ENCODE data around the gene EIF2A.
A peak's percentile ranks its signal among the peaks of the same experiment; 100 is the strongest.

The EIF2A gene

DNA sequence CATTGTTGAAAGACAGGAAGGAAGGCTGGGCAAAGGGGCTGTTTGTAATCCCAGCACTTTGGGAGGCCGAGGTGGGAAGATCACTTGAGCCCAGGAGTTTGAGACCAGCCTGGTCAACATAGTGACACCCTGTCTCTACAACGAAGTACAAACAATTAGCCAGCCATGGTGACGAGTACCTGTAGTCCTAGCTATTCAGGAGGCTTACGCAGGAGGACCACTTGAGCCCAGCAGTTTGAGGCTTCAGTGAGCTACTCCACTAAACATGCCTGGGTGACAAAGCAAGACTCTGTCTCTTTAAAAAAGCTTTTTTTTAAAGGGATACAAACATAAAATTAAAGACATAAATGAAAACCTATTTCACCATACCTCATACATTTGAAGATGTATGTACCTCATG, 11.4 kb upstream of the EIF2A start:
- Histone ChIP-seq H4K91ac (ENCODE audit: low read length) (no peak overlapping the region), H3K14ac (ENCODE audit: low read length in 2 of 2) (no peak overlapping the region), H2BK12ac (ENCODE audit: low read length in 2 of 2) (no peak overlapping the region), H2BK15ac (ENCODE audit: low read depth, poor library complexity, severe bottlenecking) (no peak overlapping the region), H3K9ac (ENCODE audit: low read length) (no peak overlapping the region), H2BK5ac (ENCODE audit: low read depth, low read length, poor library complexity, severe bottlenecking) (no peak overlapping the region), H3K23ac (ENCODE audit: low read length in 2 of 2) (no peak overlapping the region), H3K4ac (ENCODE audit: low read depth in 1 of 2, low read length in 2 of 2) (no peak overlapping the region), H3K27ac (ENCODE audit: low read length, poor library complexity, severe bottlenecking) (no peak overlapping the region), H3K36me3 (ENCODE audit: control insufficient read depth in 1 of 2, insufficient read depth in 2 of 2, low read depth in 1 of 2, low read length in 2 of 2) (no peaks in the 10 kb centered on the region), H2AK5ac (ENCODE audit: low read length, severe bottlenecking) (no peak overlapping the region), H3K4me2 (ENCODE audit: low read length, poor library complexity, severe bottlenecking) (no peak overlapping the region), H3K18ac (ENCODE audit: low read depth in 1 of 2, low read length in 2 of 2) (peak overlapping the region in 1 of 2 experiments; percentile 34), H2AFZ (ENCODE audit: low read depth, low read length) (no peak overlapping the region), H3K4me3 (ENCODE audit: insufficient read depth in 1 of 2, low read depth in 1 of 2, low read length in 2 of 2) (no peak overlapping the region), H3K4me1 (ENCODE audit: control insufficient read depth, insufficient read depth, low read depth, low read length) (no peaks in the 10 kb centered on the region), H3K27me3 (ENCODE audit: control insufficient read depth in 1 of 2, insufficient read depth in 1 of 2, low read length in 2 of 2) (no peaks in the 10 kb centered on the region), H3K79me1 (replicated peaks; ENCODE audit: low read length, poor library complexity, severe bottlenecking) (no peaks in the 10 kb centered on the region), H3K9me3 (ENCODE audit: control insufficient read depth, low read length) (no peaks in the 10 kb centered on the region), H2BK120ac (ENCODE audit: low read depth, low read length) (no peak overlapping the region), H4K8ac (ENCODE audit: low read length) (no peak overlapping the region)
- no peak for DNase-seq
- WGBS = 84% methylated on average over 4 of the region's 4 CpGs

DNA sequence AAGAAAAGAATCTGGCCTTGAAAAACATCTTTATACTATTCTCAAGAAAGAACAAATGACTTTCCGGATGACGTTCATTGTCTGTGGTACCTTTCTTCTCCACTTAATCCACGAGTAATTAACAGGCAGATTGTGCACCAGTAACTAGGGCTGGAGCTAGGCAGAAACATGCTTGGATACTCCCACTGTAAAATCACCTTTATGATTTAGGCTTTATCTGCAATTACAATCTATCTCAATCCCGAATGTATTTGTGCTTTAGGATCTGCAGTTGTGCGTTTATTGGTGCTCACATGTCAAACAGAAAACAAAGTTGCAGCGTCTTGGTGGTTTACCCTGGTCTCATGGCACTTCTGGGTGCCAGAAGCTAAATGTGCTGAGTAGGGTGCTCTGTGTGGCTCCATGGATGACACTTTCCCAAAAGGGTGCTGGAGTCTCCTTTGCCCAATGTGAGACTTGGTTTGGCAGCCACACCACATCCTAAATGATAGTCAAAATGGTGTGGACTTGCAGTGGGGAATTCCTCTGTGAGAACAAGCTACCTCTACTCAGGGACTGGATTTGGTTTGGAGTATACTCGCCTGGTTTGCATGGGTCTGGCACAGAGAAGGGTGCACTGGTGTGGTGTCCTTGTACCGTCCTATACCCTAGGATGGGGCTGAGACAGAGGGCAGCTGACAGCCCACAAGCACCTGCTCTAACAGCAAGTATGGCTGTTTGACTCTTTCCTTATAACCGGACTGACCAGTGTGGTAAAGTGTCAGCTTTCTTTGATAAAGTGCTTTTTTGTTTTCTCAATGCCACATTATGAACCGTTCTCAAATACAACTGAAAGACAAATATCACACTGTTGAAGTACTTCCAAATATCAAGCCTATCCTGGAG, 8.0 kb upstream of the EIF2A start:
- H3K14ac ChIP-seq (ENCODE audit: low read length in 2 of 2) = no peak overlapping the region
- no peak overlapping the region for H3K18ac ChIP-seq (ENCODE audit: low read depth in 1 of 2, low read length in 2 of 2)
- no peak overlapping the region for H4K91ac ChIP-seq (ENCODE audit: low read length)
- peaks cover 0 to 28% of the 10 kb centered on the region in 2 experiments for H3K36me3 ChIP-seq (ENCODE audit: control insufficient read depth in 1 of 2, insufficient read depth in 2 of 2, low read depth in 1 of 2, low read length in 2 of 2)
- no peaks in the 10 kb centered on the region for H3K4me1 ChIP-seq (ENCODE audit: control insufficient read depth, insufficient read depth, low read depth, low read length)
- no peak overlapping the region for H4K8ac ChIP-seq (ENCODE audit: low read length)
- DNase-seq = no peak
- no peak overlapping the region for H3K23ac ChIP-seq (ENCODE audit: low read length in 2 of 2)
- no peak overlapping the region for H2BK5ac ChIP-seq (ENCODE audit: low read depth, low read length, poor library complexity, severe bottlenecking)
- H2BK120ac ChIP-seq (ENCODE audit: low read depth, low read length) = no peak overlapping the region
- no peak overlapping the region for H3K27ac ChIP-seq (ENCODE audit: low read length, poor library complexity, severe bottlenecking)
- 96% methylated on average over 9 of the region's 10 CpGs for WGBS
- H2AK5ac ChIP-seq (ENCODE audit: low read length, severe bottlenecking) = no peak overlapping the region
- H3K9me3 ChIP-seq (ENCODE audit: control insufficient read depth, low read length) = no peaks in the 10 kb centered on the region
- H3K4ac ChIP-seq (ENCODE audit: low read depth in 1 of 2, low read length in 2 of 2) = no peak overlapping the region
- H2BK15ac ChIP-seq (ENCODE audit: low read depth, poor library complexity, severe bottlenecking) = no peak overlapping the region
- no peak overlapping the region for H2BK12ac ChIP-seq (ENCODE audit: low read length in 2 of 2)
- no peak overlapping the region for H3K4me3 ChIP-seq (ENCODE audit: insufficient read depth in 1 of 2, low read depth in 1 of 2, low read length in 2 of 2)
- H3K79me1 ChIP-seq (replicated peaks; ENCODE audit: low read length, poor library complexity, severe bottlenecking) = peaks cover 1% of the 10 kb centered on the region
- H3K4me2 ChIP-seq (ENCODE audit: low read length, poor library complexity, severe bottlenecking) = no peak overlapping the region
- H3K27me3 ChIP-seq (ENCODE audit: control insufficient read depth in 1 of 2, insufficient read depth in 1 of 2, low read length in 2 of 2) = no peaks in the 10 kb centered on the region
- no peak overlapping the region for H2AFZ ChIP-seq (ENCODE audit: low read depth, low read length)
- H3K9ac ChIP-seq (ENCODE audit: low read length) = no peak overlapping the region

DNA sequence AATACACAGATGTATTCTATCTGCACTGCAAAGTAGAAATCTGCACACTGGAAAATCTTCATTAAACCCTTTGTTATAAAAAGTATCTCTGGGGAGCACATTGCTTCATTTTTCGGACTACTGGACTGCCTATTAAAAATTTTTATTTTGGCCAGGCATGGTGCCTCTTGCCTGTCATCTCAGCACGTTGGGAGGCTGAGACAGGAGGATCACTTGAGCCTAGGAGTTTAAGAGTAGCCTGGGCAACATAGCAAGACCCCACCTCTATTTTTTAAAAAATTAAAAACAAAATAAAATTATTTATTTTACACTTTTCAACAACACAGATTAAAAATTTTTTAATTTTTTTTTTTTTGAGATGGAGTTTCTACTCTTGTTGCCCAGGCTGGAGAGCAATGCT, 6.3 kb upstream of the EIF2A start:
- 100% methylated on average over 1 of the region's 2 CpGs for WGBS
- Histone ChIP-seq H3K4ac (ENCODE audit: low read depth in 1 of 2, low read length in 2 of 2) (no peak overlapping the region), H3K23ac (ENCODE audit: low read length in 2 of 2) (no peak overlapping the region), H3K9ac (ENCODE audit: low read length) (no peak overlapping the region), H3K79me1 (replicated peaks; ENCODE audit: low read length, poor library complexity, severe bottlenecking) (peaks cover 1% of the 10 kb centered on the region), H2BK15ac (ENCODE audit: low read depth, poor library complexity, severe bottlenecking) (no peak overlapping the region), H3K4me3 (ENCODE audit: insufficient read depth in 1 of 2, low read depth in 1 of 2, low read length in 2 of 2) (no peak overlapping the region), H4K91ac (ENCODE audit: low read length) (no peak overlapping the region), H2BK5ac (ENCODE audit: low read depth, low read length, poor library complexity, severe bottlenecking) (no peak overlapping the region), H2BK120ac (ENCODE audit: low read depth, low read length) (no peak overlapping the region), H3K18ac (ENCODE audit: low read depth in 1 of 2, low read length in 2 of 2) (no peak overlapping the region), H3K4me2 (ENCODE audit: low read length, poor library complexity, severe bottlenecking) (no peak overlapping the region), H3K9me3 (ENCODE audit: control insufficient read depth, low read length) (no peaks in the 10 kb centered on the region), H2AK5ac (ENCODE audit: low read length, severe bottlenecking) (no peak overlapping the region), H3K27ac (ENCODE audit: low read length, poor library complexity, severe bottlenecking) (no peak overlapping the region), H4K8ac (ENCODE audit: low read length) (no peak overlapping the region), H3K36me3 (ENCODE audit: control insufficient read depth in 1 of 2, insufficient read depth in 2 of 2, low read depth in 1 of 2, low read length in 2 of 2) (peaks cover 0 to 33% of the 10 kb centered on the region in 2 experiments), H2AFZ (ENCODE audit: low read depth, low read length) (no peak overlapping the region), H3K4me1 (ENCODE audit: control insufficient read depth, insufficient read depth, low read depth, low read length) (no peaks in the 10 kb centered on the region), H3K27me3 (ENCODE audit: control insufficient read depth in 1 of 2, insufficient read depth in 1 of 2, low read length in 2 of 2) (no peaks in the 10 kb centered on the region), H2BK12ac (ENCODE audit: low read length in 2 of 2) (no peak overlapping the region), H3K14ac (ENCODE audit: low read length in 2 of 2) (no peak overlapping the region)
- DNase-seq = no peak

GRCh38 chr3:150540991-150541390, 5.6 kb upstream of the EIF2A start:
- no peak overlapping the region for H2AK5ac ChIP-seq (ENCODE audit: low read length, severe bottlenecking)
- WGBS = 100% methylated on average over 2 of the region's 3 CpGs
- no peak overlapping the region for H2BK15ac ChIP-seq (ENCODE audit: low read depth, poor library complexity, severe bottlenecking)
- H2BK12ac ChIP-seq (ENCODE audit: low read length in 2 of 2) = no peak overlapping the region
- H4K91ac ChIP-seq (ENCODE audit: low read length) = no peak overlapping the region
- H3K18ac ChIP-seq (ENCODE audit: low read depth in 1 of 2, low read length in 2 of 2) = no peak overlapping the region
- no peak for DNase-seq
- no peak overlapping the region for H3K4me3 ChIP-seq (ENCODE audit: insufficient read depth in 1 of 2, low read depth in 1 of 2, low read length in 2 of 2)
- no peak overlapping the region for H2BK120ac ChIP-seq (ENCODE audit: low read depth, low read length)
- H3K23ac ChIP-seq (ENCODE audit: low read length in 2 of 2) = no peak overlapping the region
- peaks cover 0 to 33% of the 10 kb centered on the region in 2 experiments for H3K36me3 ChIP-seq (ENCODE audit: control insufficient read depth in 1 of 2, insufficient read depth in 2 of 2, low read depth in 1 of 2, low read length in 2 of 2)
- H2BK5ac ChIP-seq (ENCODE audit: low read depth, low read length, poor library complexity, severe bottlenecking) = no peak overlapping the region
- no peak overlapping the region for H3K27ac ChIP-seq (ENCODE audit: low read length, poor library complexity, severe bottlenecking)
- no peak overlapping the region for H3K4me2 ChIP-seq (ENCODE audit: low read length, poor library complexity, severe bottlenecking)
- H3K4ac ChIP-seq (ENCODE audit: low read depth in 1 of 2, low read length in 2 of 2) = no peak overlapping the region
- no peak overlapping the region for H4K8ac ChIP-seq (ENCODE audit: low read length)
- H3K27me3 ChIP-seq (ENCODE audit: control insufficient read depth in 1 of 2, insufficient read depth in 1 of 2, low read length in 2 of 2) = no peaks in the 10 kb centered on the region
- no peak overlapping the region for H3K9ac ChIP-seq (ENCODE audit: low read length)
- H3K79me1 ChIP-seq (replicated peaks; ENCODE audit: low read length, poor library complexity, severe bottlenecking) = peaks cover 3% of the 10 kb centered on the region
- no peak overlapping the region for H2AFZ ChIP-seq (ENCODE audit: low read depth, low read length)
- H3K9me3 ChIP-seq (ENCODE audit: control insufficient read depth, low read length) = no peaks in the 10 kb centered on the region
- no peaks in the 10 kb centered on the region for H3K4me1 ChIP-seq (ENCODE audit: control insufficient read depth, insufficient read depth, low read depth, low read length)
- no peak overlapping the region for H3K14ac ChIP-seq (ENCODE audit: low read length in 2 of 2)
